Endothelial cell of umbilical vein (primary cell): ENCODE results near the gene POU2F3.

Experiments
- CTCF ChIP-seq, 2 donors: IDR thresholded peaks; 1 replicate in 1 of 2; 2 replicates in 1 of 2; pipeline ENCODE4 v1.5.1; 2011; ENCODE audit warnings: low read length in 2 of 2, mild to moderate bottlenecking in 2 of 2, moderate library complexity in 2 of 2, control low read depth in 1 of 2, inconsistent platforms in 1 of 2, low read depth in 1 of 2; ENCODE audit not compliant: insufficient read depth in 1 of 2; ENCODE audit errors: extremely low read depth in 1 of 2
- EZH2 ChIP-seq: IDR thresholded peaks from 2 replicates; pipeline ENCODE4 v1.6.1; 2012; ENCODE audit warnings: borderline replicate concordance, low read depth, mild to moderate bottlenecking, moderate library complexity, low read length, inconsistent platforms; ENCODE audit not compliant: severe bottlenecking
- GATA2 ChIP-seq: IDR thresholded peaks from 2 replicates; pipeline ENCODE4 v1.7.0; 2011; ENCODE audit warnings: low read depth, mild to moderate bottlenecking, moderate library complexity, mixed read lengths, low read length; ENCODE audit not compliant: insufficient read length, insufficient read depth
- MAX ChIP-seq: IDR thresholded peaks from 2 replicates; pipeline ENCODE4 v1.6.1; 2011; ENCODE audit not compliant: insufficient read depth, insufficient read length
- MYC ChIP-seq: IDR thresholded peaks from one replicate; pipeline ENCODE4 v1.6.1; 2011; ENCODE audit warnings: mild to moderate bottlenecking, low read depth, low read length
- POLR2A ChIP-seq: IDR thresholded peaks from 2 replicates; pipeline ENCODE4 v1.6.1; 2012; ENCODE audit warnings: low read depth, mild to moderate bottlenecking, control low read depth, low read length
- POLR2AphosphoS5 ChIP-seq: IDR thresholded peaks from 2 replicates; pipeline ENCODE4 v1.6.1; 2012; ENCODE audit warnings: low read depth, mild to moderate bottlenecking, control low read depth, low read length, moderate library complexity; ENCODE audit not compliant: insufficient read depth

- TF ChIP-seq POLR2A (no peak), CTCF (IDR thresholded peaks at IDR 0.05; ENCODE audit: extremely low read depth in 1 of 2, insufficient read depth in 1 of 2, low read depth in 1 of 2, low read length in 2 of 2) (no peak), EZH2 (no peak), MAX (no peak), POLR2AphosphoS5 (no peak), MYC (no peak), GATA2 (no peak)
Observed at GRCh38 chr11:120244476-120245365, 4.8 kb downstream of the POU2F3 start.
